Gastrocnemius medialis (tissue), 4 donors: ENCODE measurements around the gene DIO1. TPM values are rescaled to one million over a fixed set of nuclear protein-coding genes. Genes with fewer than 3 reads are reported as not detected.

Experiments used
- ATAC-seq, 2 donors: fragments of 150-250 bp; one replicate each; pipeline ENCODE4 v1.9.1; 2016
- DNase-seq, 2 donors: peaks; one replicate each; pipeline ENCODE4 v3.0.0-alpha.2; 2019
- H3K27ac ChIP-seq, 4 donors: fragments of 200-600 bp; sonication (generic); 1 replicate in 1 of 4; 2 replicates in 3 of 4; pipeline ENCODE4 v1.5.1; 2016 to 2018; ENCODE audit warnings: mild to moderate bottlenecking in 2 of 4, moderate library complexity in 1 of 4
- H3K27me3 ChIP-seq, 3 donors: fragments of 200-600 bp; sonication (generic) in 2 of 3; 1 replicate in 1 of 3; 2 replicates in 2 of 3; pipeline versions ENCODE4 v1.5.1 to v1.6.0; 2016 to 2019; ENCODE audit warnings: mild to moderate bottlenecking in 1 of 3, moderate library complexity in 1 of 3
- H3K36me3 ChIP-seq, 2 donors: fragments of 200-600 bp; sonication (generic) in 1 of 2; one replicate each; pipeline ENCODE4 v1.5.1; 2017 to 2018
- H3K4me1 ChIP-seq, 2 donors: fragments of 200-600 bp; sonication (generic) in 1 of 2; one replicate each; pipeline ENCODE4 v1.5.1; 2016 to 2017; ENCODE audit warnings: mild to moderate bottlenecking in 2 of 2
- H3K4me3 ChIP-seq, 4 donors: fragments of 200-600 bp; sonication (generic) in 3 of 4; 1 replicate in 1 of 4; 2 replicates in 3 of 4; pipeline ENCODE4 v1.5.1; 2016 to 2019; ENCODE audit warnings: mild to moderate bottlenecking in 2 of 4
- H3K9me3 ChIP-seq, 3 donors: fragments of 200-600 bp; sonication (generic) in 2 of 3; 1 replicate in 1 of 3; 2 replicates in 2 of 3; pipeline ENCODE4 v1.5.1; 2016 to 2019
- CTCF ChIP-seq, 5 experiments: fragments of 450-650 bp in 3 of 5; fragments of 200-600 bp in 2 of 5; sonication (generic) in 2 of 5; IDR thresholded peaks in 4 of 5; conservative IDR thresholded peaks in 1 of 5; 1 replicate in 4 of 5; 2 replicates in 1 of 5; pipeline ENCODE4 v1.5.1; 2016 to 2019; ENCODE audit warnings: antibody characterized with exemption in 5 of 5, mild to moderate bottlenecking in 3 of 5, moderate library complexity in 3 of 5
- POLR2A ChIP-seq, 2 donors: fragments of 450-650 bp; IDR thresholded peaks; one replicate each; pipeline ENCODE4 v1.6.1; 2017; ENCODE audit warnings: antibody characterized with exemption in 2 of 2, mild to moderate bottlenecking in 2 of 2, moderate library complexity in 2 of 2
- in situ Hi-C, 4 donors: fragments of 200-750 bp; cut with MboI; loops; one replicate each; pipeline versions ENCODE4 v1.15.0 to v1.8.0; 2017; ENCODE audit warnings: low sequenced_read_pairs in 4 of 4
- intact Hi-C: fragments of 100-400 bp; cut with DNase I; formaldehyde crosslinking; loops from one replicate; pipeline ENCODE4 v1.15.1; 2023; ENCODE audit warnings: low total_unique reads
- total RNA-seq, 4 donors: library from RNA; depleted of rRNA; stranded (reverse); fragments of >200 nt; gene quantifications; one replicate each; pipeline versions ENCODE4 v1.1.0 to v1.2.3, GENCODE V29; 2016

DIO1 gene
- total RNA-seq, 4 donors from 2014 or later, result not detected

- Histone ChIP-seq H3K27me3 (no peaks in the 10 kb centered on the region), H3K27ac (peak overlapping the region in 1 of 4 donors; percentile 13), H3K4me3 (no peak overlapping the region), H3K9me3 (no peaks in the 10 kb centered on the region), H3K4me1 (no peaks in the 10 kb centered on the region), H3K36me3 (peaks cover 0 to 47% of the 10 kb centered on the region in 2 donors)
- in situ Hi-C loops, result loop anchor here in 1 of 4 donors (10.0 kb wide), 1 partner anchor 72 kb away; the partner anchor contains the start of gene YIPF1
- no peak for ATAC-seq
- intact Hi-C loops, result no loop called here
- TF ChIP-seq CTCF (IDR thresholded peaks at IDR 0.05 in 4 of 5, conservative IDR thresholded peaks at IDR 0.05 in 1 of 5) (no peak), POLR2A (IDR thresholded peaks at IDR 0.05) (no peak)
- no peak for DNase-seq
Measured at GRCh38 chr1:53956308-53957168, 62.6 kb downstream of the DIO1 start.

DNA sequence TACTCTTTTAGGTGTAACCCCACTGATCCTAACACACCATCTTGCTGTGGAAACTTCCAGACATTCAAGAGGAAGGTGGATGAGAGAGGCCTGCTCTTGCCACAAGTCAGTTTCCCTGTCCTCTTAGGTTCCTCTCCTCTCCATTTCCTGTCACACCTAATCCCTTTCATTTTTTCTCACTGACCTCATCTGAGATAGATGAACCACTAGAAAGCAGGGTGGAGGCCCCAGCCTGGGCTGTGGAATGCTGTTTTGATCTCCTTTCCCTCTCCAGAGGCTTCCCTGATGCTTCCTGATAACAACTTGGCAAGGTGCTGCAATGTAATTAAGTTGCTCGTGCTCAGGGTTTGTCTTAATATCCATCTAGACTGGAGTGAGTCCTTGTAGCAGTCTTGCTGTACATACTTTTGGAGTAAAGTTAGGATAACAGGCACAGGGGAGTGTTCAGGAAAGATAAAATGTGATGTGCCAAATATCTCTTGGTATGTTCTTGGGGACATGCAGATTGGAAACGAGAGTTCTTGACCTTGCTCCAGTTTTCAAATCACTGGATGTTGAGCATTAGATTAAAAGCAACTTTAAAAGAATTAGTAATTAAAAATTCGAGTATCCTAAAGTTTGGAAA lies 63.3 kb downstream of the DIO1 start:
- Histone ChIP-seq H3K9me3 (no peaks in the 10 kb centered on the region), H3K4me1 (no peaks in the 10 kb centered on the region), H3K27me3 (no peaks in the 10 kb centered on the region), H3K27ac (peak overlapping the region in 1 of 4 donors; percentile 13), H3K36me3 (peaks cover 0 to 49% of the 10 kb centered on the region in 2 donors), H3K4me3 (no peak overlapping the region)
- ATAC-seq (no peak), DNase-seq (no peak)
- in situ Hi-C loops (loop anchor here in 1 of 4 donors (10.0 kb wide), 1 partner anchor 73 kb away; the partner anchor contains the start of gene YIPF1), intact Hi-C loops (no loop called here)
- no peak for TF ChIP-seq CTCF (IDR thresholded peaks at IDR 0.05 in 4 of 5, conservative IDR thresholded peaks at IDR 0.05 in 1 of 5)
- no peak for TF ChIP-seq POLR2A (IDR thresholded peaks at IDR 0.05)

DNA sequence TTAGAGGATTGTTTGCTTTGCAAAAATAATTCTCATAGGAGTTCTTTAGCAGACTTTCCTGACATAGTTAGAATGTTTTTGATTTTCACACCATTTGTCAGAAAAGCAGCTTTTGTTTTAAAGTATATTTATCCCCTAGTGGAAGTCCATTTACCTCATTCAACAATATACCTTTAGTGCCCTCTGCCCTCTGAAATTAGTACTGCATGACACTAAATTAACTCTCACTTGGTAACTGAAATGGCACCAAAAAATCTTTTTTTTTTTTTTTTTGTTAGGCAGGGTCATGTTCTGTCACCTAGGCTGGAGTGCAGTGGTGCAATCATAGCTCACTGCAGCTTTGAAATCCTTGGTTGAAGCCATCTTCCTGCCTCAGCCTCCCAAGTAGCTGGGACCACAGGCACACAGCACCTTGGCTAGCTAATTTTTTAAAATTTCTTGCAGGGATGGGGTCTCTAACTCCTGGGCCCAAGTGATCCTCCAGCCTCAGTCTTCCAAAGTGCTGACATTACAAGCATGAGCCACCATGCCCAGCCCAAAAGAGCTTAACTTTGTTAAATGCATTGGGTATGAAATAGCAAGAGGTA lies 65.8 kb downstream of the DIO1 start:
- no peaks in the 10 kb centered on the region for H3K27me3 ChIP-seq
- intact Hi-C loops, result no loop called here

More for the DNA sequence above, 65.8 kb downstream of the DIO1 start:
- ATAC-seq (no peak), DNase-seq (no peak)
- TF ChIP-seq POLR2A (IDR thresholded peaks at IDR 0.05) (no peak), CTCF (IDR thresholded peaks at IDR 0.05 in 4 of 5, conservative IDR thresholded peaks at IDR 0.05 in 1 of 5) (peak in 3 of 5 experiments; percentile 30 to 46 (median 39))
- H3K4me1 ChIP-seq, result no peaks in the 10 kb centered on the region
- peaks cover 2 to 56% of the 10 kb centered on the region in 2 donors for H3K36me3 ChIP-seq
- H3K4me3 ChIP-seq, result no peak overlapping the region
- H3K9me3 ChIP-seq, result no peaks in the 10 kb centered on the region
- in situ Hi-C loops, result loop anchor here in 2 of 4 donors (10.0 kb wide), 2 partner anchors 75 to 105 kb away; partner anchors contain the start of gene YIPF1 (in 1 of the 2)
- no peak overlapping the region for H3K27ac ChIP-seq

Other genes with a start within 250 kb of the DIO1 start
- not detected for gene GLIS1, start 155.0 kb upstream of the DIO1 start, total RNA-seq
- gene NDC1, start 55.9 kb upstream of the DIO1 start, total RNA-seq, result 10 to 100 TPM in 2 of 4 donors, 1 to 10 TPM in 2; 7.6 to 27.0 (median 9.5) TPM
- 10 to 100 TPM; 18.8 to 34.8 (median 27.2) TPM for gene YIPF1, start 4.4 kb upstream of the DIO1 start, total RNA-seq
- 1 to 10 TPM; 2.4 to 9.1 (median 2.9) TPM for gene IFT25, start 51.5 kb downstream of the DIO1 start, total RNA-seq
- 10 to 100 TPM; 11.4 to 17.8 (median 14.6) TPM for gene LRRC42, start 52.2 kb downstream of the DIO1 start, total RNA-seq
- gene LDLRAD1, start 124.0 kb downstream of the DIO1 start, total RNA-seq, result not detected
- gene TMEM59, start 159.0 kb downstream of the DIO1 start, total RNA-seq, result 100 to 1,000 TPM; 156 to 248 (median 224) TPM
- 1 to 10 TPM; 2.6 to 9.5 (median 7.0) TPM for gene TCEANC2, start 159.4 kb downstream of the DIO1 start, total RNA-seq